ENCODE data around the gene SP5.
A peak's percentile ranks its signal among the peaks of the same experiment; 100 is the strongest.
"Not testable (repeated sequence)": the region's sequence is repeated elsewhere in the genome, so short reads cannot be mapped to it uniquely, and the experiment has no call there.

The SP5 gene

GRCh38 chr2:170711774-170712652 is 3.1 kb upstream of the SP5 start:
- peak; percentile 32 to 33 for DNase-seq

DNA sequence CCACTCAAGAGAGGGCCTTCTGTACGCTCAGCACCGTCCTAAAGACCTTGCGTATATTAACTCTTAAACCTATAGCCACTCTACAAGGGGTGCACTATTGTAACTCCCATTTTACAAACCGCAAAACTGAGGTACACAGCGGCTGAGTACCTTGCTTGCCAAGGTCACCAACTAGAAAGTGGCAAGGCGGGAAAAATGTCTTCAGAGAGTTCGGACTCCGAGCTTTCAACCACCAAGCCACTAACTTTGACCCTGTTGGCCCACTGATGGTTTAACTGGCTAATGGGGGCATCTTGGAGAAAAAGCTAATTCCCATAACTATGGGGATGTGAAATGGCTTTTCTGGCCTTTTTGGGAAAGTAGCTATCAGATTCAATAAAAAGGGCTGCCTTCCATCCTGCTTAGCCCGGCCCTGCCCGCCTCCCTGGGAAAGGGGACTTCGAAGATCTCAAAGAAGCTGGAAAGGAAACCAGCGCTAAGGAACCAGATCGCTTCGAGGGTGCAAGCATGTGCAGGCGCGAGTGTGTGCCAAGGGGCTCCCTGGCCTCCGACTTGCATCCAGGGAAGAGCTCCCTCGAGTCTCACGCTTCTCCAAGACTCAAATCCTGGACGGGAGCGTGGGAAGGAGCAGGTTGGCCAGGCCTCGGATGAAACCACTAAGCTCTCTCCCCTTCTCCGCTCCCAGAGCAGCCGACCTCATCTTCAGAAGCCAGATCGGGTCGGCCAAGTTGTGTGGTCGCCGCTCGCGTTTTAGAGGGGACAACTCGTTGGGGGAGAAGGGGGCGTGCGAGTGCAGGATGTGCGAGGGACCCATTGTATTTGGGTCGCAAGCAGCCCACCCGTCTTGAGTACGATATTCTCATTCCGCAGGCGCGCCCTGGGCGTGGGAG is 2.2 kb upstream of the SP5 start:
- peak; percentile 23 to 29 for DNase-seq

- peak; percentile 34 to 44 for DNase-seq
Measured at GRCh38 chr2:170713543-170714380, 1.4 kb upstream of the SP5 start.

- peak in 1 of 2 experiments; percentile 31 for DNase-seq
Measured at GRCh38 chr2:170714381-170715061, 616 bp upstream of the SP5 start.

DNA sequence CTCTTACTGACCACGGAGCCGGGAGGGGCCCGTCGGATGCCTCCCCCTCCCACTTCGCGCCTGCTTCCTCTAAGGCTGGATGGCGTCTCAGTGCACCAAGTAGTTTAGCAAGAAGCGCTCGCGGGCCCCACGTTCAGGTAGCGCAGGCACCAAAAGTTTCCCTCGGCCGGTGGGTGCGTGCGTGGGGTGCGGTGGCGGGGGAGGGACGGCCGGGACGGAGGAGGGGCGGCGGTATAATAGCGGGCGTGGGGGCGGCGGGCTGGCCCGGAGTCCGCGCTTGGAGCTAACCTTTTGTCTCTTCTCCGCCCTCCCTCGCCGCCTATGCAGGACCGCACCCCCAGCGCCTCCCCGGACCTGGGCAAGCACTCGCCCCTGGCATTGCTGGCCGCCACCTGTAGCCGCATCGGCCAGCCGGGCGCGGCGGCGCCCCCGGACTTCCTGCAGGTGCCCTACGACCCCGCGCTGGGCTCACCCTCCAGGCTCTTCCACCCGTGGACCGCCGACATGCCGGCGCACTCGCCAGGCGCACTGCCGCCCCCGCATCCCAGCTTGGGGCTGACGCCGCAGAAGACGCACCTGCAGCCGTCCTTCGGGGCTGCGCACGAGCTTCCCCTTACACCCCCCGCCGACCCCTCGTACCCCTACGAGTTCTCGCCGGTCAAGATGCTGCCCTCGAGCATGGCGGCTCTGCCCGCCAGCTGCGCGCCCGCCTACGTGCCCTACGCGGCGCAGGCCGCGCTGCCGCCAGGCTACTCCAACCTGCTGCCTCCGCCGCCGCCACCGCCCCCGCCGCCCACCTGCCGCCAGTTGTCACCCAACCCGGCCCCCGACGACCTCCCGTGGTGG is 1.0 kb downstream of the SP5 start:
- peak; percentile 27 to 45 for DNase-seq

DNA sequence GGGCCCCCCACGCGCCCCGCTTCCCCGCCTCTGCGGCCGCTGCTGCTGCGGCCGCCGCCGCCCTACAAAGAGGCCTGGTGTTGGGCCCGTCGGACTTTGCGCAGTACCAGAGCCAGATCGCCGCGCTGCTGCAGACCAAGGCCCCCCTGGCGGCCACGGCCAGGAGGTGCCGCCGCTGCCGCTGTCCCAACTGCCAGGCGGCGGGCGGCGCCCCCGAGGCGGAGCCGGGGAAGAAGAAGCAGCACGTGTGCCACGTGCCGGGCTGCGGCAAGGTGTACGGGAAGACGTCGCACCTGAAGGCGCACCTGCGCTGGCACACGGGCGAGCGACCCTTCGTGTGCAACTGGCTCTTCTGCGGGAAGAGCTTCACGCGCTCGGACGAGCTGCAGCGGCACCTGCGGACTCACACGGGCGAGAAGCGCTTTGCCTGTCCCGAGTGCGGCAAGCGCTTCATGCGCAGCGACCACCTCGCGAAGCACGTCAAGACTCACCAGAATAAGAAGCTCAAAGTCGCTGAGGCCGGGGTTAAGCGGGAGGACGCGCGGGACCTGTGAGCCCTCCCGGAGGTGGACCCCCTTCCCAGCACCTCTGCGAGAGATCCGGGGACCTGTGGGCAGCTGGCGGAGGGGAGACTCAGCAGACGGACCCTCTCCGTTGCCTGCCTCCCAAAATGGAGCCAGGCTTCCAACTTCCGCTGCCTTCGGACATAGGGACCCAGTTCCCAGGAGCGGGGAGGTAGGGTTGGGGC is 1.9 kb downstream of the SP5 start:
- peak; percentile 59 to 74 for DNase-seq

DNA sequence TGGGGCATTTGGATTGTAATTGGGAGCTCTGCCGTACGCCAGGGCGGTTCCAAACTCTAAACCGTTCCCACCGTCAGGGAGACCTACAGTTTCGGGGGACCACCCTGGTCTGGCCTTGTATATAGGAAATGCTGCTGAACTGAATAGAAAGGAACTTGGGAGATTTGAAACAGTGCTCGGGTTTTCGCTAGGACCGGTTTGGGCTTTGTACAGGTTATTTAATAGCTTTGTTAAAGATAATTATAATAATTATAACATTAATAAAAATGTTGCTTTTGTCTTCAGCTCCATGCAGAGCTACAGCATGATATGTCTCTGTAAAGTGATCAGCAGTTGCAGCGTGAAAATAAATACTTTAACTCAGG is 2.4 kb downstream of the SP5 start:
- DNase-seq, result peak in 1 of 2 experiments; percentile 17

- no peak for DNase-seq
Measured at GRCh38 chr2:170717991-170718589, 3.0 kb downstream of the SP5 start.

DNA sequence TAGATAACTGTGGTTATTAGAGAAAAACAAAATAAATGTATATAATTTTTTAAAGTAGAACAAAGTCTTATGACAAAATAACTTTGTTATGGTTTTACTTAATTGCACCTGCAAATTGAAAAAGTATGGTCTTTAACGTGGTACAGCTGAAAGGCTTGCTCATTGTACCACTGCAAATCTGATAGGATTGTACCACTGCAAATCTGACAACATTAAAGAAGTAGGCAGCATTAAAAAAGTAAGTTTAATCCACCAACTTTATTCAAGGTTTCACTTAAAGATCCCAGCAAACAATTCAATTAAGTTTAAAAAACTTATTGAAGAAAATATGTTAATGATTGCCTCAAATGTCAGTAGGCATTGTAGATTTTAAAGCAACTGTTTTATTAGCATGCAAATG is 4.7 kb downstream of the SP5 start:
- DNase-seq, result no peak

- DNase-seq, result no peak
Measured at GRCh38 chr2:170721678-170722077, 6.5 kb downstream of the SP5 start.

DNA sequence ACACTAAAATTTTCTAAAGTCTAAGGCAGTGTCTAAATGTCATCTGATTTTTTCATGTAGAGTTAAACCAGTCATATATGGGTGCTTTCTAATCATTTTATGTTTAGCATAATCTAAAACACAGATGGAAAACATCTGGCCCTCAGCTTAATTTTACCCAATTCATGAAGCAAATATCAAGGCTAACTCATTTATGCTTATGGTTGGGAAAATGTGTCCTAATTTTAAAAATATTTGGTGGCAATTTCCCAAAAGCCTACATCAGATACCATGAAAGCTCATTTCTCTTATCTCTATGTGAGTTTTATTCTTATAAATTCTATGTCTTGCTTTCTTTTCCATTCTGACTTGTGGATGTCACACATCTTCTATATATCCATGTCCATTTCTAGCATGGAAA is 7.2 kb downstream of the SP5 start:
- no peak for DNase-seq

DNA sequence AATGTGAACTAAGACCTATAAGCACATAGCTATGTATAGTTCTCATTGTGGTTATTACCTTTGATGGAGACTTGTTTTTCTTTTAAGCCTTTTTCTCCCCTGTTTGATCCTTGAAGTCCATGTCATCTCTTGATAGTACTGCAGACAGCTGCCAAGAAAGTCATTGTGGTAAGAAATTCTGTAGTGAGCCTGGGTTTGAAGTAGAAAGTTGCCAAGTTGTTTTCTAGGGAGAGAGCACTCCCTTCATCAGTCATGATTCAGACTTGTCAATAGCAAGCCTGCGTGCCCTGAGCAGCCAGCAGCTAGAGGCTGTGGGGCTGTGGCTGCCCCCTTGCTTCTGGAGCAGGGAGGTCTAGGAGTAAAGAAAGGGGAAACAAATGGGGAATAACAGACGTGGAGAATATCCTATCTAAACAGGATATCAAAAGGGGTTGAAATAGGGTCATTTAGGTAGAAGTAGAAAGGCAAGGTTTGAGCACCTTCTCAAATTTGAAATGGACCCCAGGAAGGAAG is 8.4 kb downstream of the SP5 start:
- no peak for DNase-seq

GRCh38 chr2:170733798-170734600 is 18.9 kb downstream of the SP5 start:
- no peak for DNase-seq

GRCh38 chr2:170734601-170735000 is 19.5 kb downstream of the SP5 start:
- DNase-seq, result not testable (repeated sequence)

DNA sequence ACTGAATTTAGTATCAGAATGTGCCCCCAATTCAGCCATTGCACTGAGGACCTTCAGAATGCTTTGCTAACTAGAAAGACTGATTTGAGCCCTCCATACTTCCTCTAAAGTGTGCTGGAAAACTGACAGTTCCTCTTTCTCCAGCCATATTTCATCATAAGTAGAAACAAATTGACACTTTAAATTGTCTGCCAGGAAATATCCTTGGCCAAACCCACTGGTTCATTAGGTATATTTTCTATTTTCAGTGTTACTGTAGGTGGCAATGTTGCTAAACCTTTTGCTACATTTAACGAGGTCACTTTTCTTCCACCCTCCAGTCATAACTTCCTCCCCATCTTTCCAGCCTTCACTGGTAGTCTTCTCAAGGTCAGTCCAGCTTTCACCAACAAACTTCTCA is 21.5 kb downstream of the SP5 start:
- DNase-seq, result no peak

DNA sequence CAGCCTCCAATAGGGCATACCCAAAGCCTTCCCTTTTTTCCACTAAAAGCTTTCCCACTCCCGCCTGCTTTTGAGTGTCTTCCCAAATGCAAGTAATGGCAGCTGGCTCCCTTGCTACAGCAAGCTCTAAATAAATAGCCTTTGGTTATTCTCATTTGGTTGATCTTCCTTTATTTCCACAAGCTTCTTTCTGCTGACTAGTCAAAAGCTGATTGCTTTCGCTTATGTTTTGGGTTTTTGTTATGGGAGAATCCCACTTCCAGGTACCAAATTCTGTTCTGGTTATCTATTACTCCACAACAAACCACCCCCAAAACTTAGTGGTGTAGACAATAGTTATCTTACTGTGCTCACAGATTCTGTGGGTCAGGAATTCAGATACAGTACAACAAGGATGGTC is 22.3 kb downstream of the SP5 start:
- DNase-seq, result no peak

DNA sequence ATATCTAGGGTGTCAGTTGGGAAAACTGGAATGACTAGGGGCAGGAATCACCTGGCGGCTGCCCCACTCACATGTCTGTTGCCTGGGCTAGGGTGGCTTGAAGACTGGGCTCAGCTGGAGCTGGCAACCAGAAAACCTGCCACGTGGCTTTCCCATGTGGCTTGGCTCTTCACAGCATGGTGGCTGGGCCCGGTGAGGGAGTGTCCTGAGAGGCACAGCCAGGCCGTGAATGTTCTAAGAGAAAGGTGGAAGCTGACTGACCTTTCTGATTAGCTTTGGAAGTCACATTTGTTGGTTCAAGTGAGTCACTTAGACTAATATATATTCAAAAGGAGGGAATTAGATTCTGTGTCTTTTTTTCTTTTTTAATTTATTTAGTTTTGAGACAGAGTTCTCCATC is 22.7 kb downstream of the SP5 start:
- no peak for DNase-seq

- no peak for DNase-seq
Measured at GRCh38 chr2:170739048-170739447, 23.9 kb downstream of the SP5 start.

- no peak for DNase-seq
Measured at GRCh38 chr2:170739507-170740046, 24.4 kb downstream of the SP5 start.

All from activated T-cell treated with anti-CD3 and anti-CD28 coated beads, Interleukin-2, amount 50 U/mL, for 48 hours (primary cell).